HG03469 (cell line): ENCODE measurements around the gene SLC29A2.
"Not testable (repeated sequence)": the region's sequence is repeated elsewhere in the genome, so short reads cannot be mapped to it uniquely, and the experiment has no call there.

Source experiments
- ATAC-seq: cut with Tn5 transposase; IDR thresholded peaks from one replicate; pipeline ENCODE4 v1.9.1; 2021; ENCODE audit warnings: mild to moderate bottlenecking, moderate library complexity, moderate number of reproducible peaks; ENCODE audit not compliant: unreplicated experiment

Gene SLC29A2

GRCh38 chr11:66321606-66322005, 50.0 kb downstream of the SLC29A2 start:
- ATAC-seq, result no peak

GRCh38 chr11:66320748-66321147, 50.8 kb downstream of the SLC29A2 start:
- ATAC-seq, result not testable (repeated sequence)

GRCh38 chr11:66320289-66320688, 51.3 kb downstream of the SLC29A2 start:
- ATAC-seq, result not testable (repeated sequence)

GRCh38 chr11:66318600-66318970, 53.0 kb downstream of the SLC29A2 start:
- no peak for ATAC-seq

- ATAC-seq, result no peak
Observed at GRCh38 chr11:66317723-66318599, 53.6 kb downstream of the SLC29A2 start.

- ATAC-seq, result no peak
Observed at GRCh38 chr11:66317322-66317722, 54.2 kb downstream of the SLC29A2 start.

GRCh38 chr11:66316849-66317251, 54.7 kb downstream of the SLC29A2 start, which contains the start of gene CD248:
Gene CD248, minus strand, starts transcription at chr11:66317044. Its CDS starts 17 bp downstream, at chr11:66317027.
- no peak for ATAC-seq

GRCh38 chr11:66315921-66316811, 55.4 kb downstream of the SLC29A2 start:
- ATAC-seq, result no peak

GRCh38 chr11:66315498-66315885, 56.1 kb downstream of the SLC29A2 start:
- no peak for ATAC-seq

- no peak for ATAC-seq
Observed at GRCh38 chr11:66314561-66315497, 56.7 kb downstream of the SLC29A2 start.

GRCh38 chr11:66314186-66314501, 57.4 kb downstream of the SLC29A2 start:
- ATAC-seq, result no peak

GRCh38 chr11:66313321-66314185, 58.0 kb downstream of the SLC29A2 start:
- no peak for ATAC-seq

GRCh38 chr11:66312549-66313320, 58.8 kb downstream of the SLC29A2 start:
- peak; percentile 25 for ATAC-seq
